Spleen (tissue), 11 donors: Measurements from ENCODE around the gene RAB11FIP5. TPM values are rescaled to one million over a fixed set of nuclear protein-coding genes. Genes with fewer than 3 reads are reported as not detected.

Experiments used
- DNase-seq: peaks from one replicate; pipeline ENCODE4 v3.0.0-alpha.2; 2020
- H3K27ac ChIP-seq, 8 donors: fragments of 200-600 bp; sonication (generic) in 7 of 8; 1 replicate in 4 of 8; 2 replicates in 4 of 8; pipeline versions ENCODE4 v1.5.0 to v1.8.0; 2016 to 2021; ENCODE audit warnings: inconsistent platforms in 4 of 8, mild to moderate bottlenecking in 4 of 8, moderate library complexity in 1 of 8
- H3K27me3 ChIP-seq, 7 donors: fragments of 200-600 bp; sonication (generic) in 6 of 7; replicated peaks in 1 of 7; 1 replicate in 4 of 7; 2 replicates in 3 of 7; pipeline versions ENCODE4 v1.5.0 to v1.8.0; 2016 to 2021; ENCODE audit warnings: inconsistent platforms in 3 of 7, mild to moderate bottlenecking in 1 of 7
- H3K36me3 ChIP-seq, 6 donors: fragments of 200-600 bp; sonication (generic) in 5 of 6; 1 replicate in 4 of 6; 2 replicates in 2 of 6; pipeline versions ENCODE4 v1.5.0 to v1.8.0; 2016 to 2021; ENCODE audit warnings: inconsistent platforms in 2 of 6
- H3K4me1 ChIP-seq, 6 donors: fragments of 200-600 bp; sonication (generic) in 5 of 6; 1 replicate in 3 of 6; 2 replicates in 3 of 6; pipeline versions ENCODE4 v1.5.0 to v1.8.0; 2016 to 2021; ENCODE audit warnings: inconsistent platforms in 3 of 6
- H3K4me3 ChIP-seq, 8 donors: fragments of 200-600 bp; sonication (generic) in 7 of 8; 1 replicate in 4 of 8; 2 replicates in 4 of 8; pipeline versions ENCODE4 v1.5.0 to v1.8.0; 2016 to 2021; ENCODE audit warnings: inconsistent platforms in 4 of 8, mild to moderate bottlenecking in 4 of 8, moderate library complexity in 2 of 8
- H3K9me3 ChIP-seq, 8 donors: fragments of 200-600 bp; sonication (generic) in 7 of 8; 1 replicate in 4 of 8; 2 replicates in 4 of 8; pipeline versions ENCODE4 v1.5.0 to v1.8.0; 2016 to 2021; ENCODE audit warnings: inconsistent platforms in 4 of 8
- POLR2A ChIP-seq, 3 donors: fragments of 450-650 bp; IDR thresholded peaks; one replicate each; pipeline ENCODE4 v1.5.1; 2017; ENCODE audit warnings: antibody characterized with exemption in 3 of 3, mild to moderate bottlenecking in 1 of 3
- POLR2AphosphoS5 ChIP-seq, 3 donors: sonication (generic); formaldehyde crosslinking; IDR thresholded peaks; one replicate each; pipeline ENCODE4 v1.5.1; 2017; ENCODE audit warnings: antibody characterized with exemption in 3 of 3
- WGBS, 5 donors: extraction: QIAGEN DNeasy Blood & Tissue Kit in 3 of 5; methylation state at CpG; one replicate each; pipeline versions ENCODE4 v1.1.5 to v1.1.7; 2013 to 2018; 5-methylcytosine and 5-hydroxymethylcytosine counted together
- intact Hi-C: fragments of 100-400 bp; cut with DNase I; formaldehyde crosslinking; loops from one replicate; pipeline ENCODE4 v1.15.0; 2023; ENCODE audit warnings: low total_unique reads
- polyA plus RNA-seq, 3 donors: library from polyadenylated mRNA; stranded (reverse); fragments of 200-250 nt; gene quantifications; one replicate each; pipeline ENCODE4 v1.2.1, GENCODE V29; 2013
- total RNA-seq, 7 donors: library from RNA; depleted of rRNA in 3 of 7; stranded (reverse); fragments of >200 nt in 3 of 7; fragmentation: NEBNext Ultra II Directional in 4 of 7; extraction: Animal tissue kit (Norgen Biotek cat#: 25700) in 4 of 7; gene quantifications; one replicate each; pipeline versions ENCODE4 v1.1.0 to v1.2.1, GENCODE V29; 2016 to 2021
- TF ChIP-seq, protein P1 (sequence below), 11 experiments: fragments of 200-600 bp in 7 of 11; fragments of 450-650 bp in 4 of 11; sonication (generic) in 4 of 11; IDR thresholded peaks in 8 of 11; conservative IDR thresholded peaks in 3 of 11; 1 replicate in 7 of 11; 2 replicates in 4 of 11; pipeline versions ENCODE4 v1.4.0 to v1.8.0; 2016 to 2021; ENCODE audit warnings: antibody characterized with exemption in 11 of 11, inconsistent platforms in 4 of 11, mild to moderate bottlenecking in 1 of 11
- donor health status: healthy with polysubstance abuse.
- donor health status: DM: no; HTN: no; CAD: no; lungs with moderate emphysema.
- donor health status: DM: no; HTN: no; CAD: no.
- donor health status: Bipolar disorder and iron deficiency.
- donor health status: healthy.
- donor health status: DM: no; HTN: no; CAD: no.
- donor health status: DM: yes; HTN: yes; CAD: no.

RAB11FIP5 gene
- total and polyA plus RNA-seq, 10 donors = 9.5 to 127 (median 71.5) TPM

GRCh38 chr2:73027340-73027739, 85.4 kb downstream of the RAB11FIP5 start:
- intact Hi-C loops = no loop called here
- Histone ChIP-seq H3K4me1 (peaks cover 0 to 12% (median 0%) of the 10 kb centered on the region in 6 donors), H3K4me3 (no peak overlapping the region), H3K27me3 (no peaks in the 10 kb centered on the region), H3K9me3 (no peaks in the 10 kb centered on the region), H3K36me3 (peaks cover 0 to 45% (median 0%) of the 10 kb centered on the region in 6 donors), H3K27ac (no peak overlapping the region)
- WGBS, 5 donors = 47 to 100% (median 88%) methylated on average over 1 of the region's 1 CpG
- no peak for DNase-seq
- TF ChIP-seq, protein P1, sequence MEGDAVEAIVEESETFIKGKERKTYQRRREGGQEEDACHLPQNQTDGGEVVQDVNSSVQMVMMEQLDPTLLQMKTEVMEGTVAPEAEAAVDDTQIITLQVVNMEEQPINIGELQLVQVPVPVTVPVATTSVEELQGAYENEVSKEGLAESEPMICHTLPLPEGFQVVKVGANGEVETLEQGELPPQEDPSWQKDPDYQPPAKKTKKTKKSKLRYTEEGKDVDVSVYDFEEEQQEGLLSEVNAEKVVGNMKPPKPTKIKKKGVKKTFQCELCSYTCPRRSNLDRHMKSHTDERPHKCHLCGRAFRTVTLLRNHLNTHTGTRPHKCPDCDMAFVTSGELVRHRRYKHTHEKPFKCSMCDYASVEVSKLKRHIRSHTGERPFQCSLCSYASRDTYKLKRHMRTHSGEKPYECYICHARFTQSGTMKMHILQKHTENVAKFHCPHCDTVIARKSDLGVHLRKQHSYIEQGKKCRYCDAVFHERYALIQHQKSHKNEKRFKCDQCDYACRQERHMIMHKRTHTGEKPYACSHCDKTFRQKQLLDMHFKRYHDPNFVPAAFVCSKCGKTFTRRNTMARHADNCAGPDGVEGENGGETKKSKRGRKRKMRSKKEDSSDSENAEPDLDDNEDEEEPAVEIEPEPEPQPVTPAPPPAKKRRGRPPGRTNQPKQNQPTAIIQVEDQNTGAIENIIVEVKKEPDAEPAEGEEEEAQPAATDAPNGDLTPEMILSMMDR (IDR thresholded peaks at IDR 0.05 in 8 of 11, conservative IDR thresholded peaks at IDR 0.05 in 3 of 11) = no peak
- TF ChIP-seq POLR2AphosphoS5 (IDR thresholded peaks at IDR 0.05) (no peak), POLR2A (IDR thresholded peaks at IDR 0.05) (no peak)

GRCh38 chr2:73023497-73023896, 89.3 kb downstream of the RAB11FIP5 start:
- no peak for DNase-seq
- no peak overlapping the region for H3K27ac ChIP-seq
- no peak overlapping the region for H3K4me3 ChIP-seq
- H3K27me3 ChIP-seq = no peaks in the 10 kb centered on the region
- no peaks in the 10 kb centered on the region for H3K9me3 ChIP-seq
- H3K4me1 ChIP-seq = no peaks in the 10 kb centered on the region
- intact Hi-C loops = no loop called here
- TF ChIP-seq, protein P1 (IDR thresholded peaks at IDR 0.05 in 8 of 11, conservative IDR thresholded peaks at IDR 0.05 in 3 of 11) = no peak
- TF ChIP-seq POLR2AphosphoS5 (IDR thresholded peaks at IDR 0.05) = no peak
- peaks cover 0 to 66% (median 5%) of the 10 kb centered on the region in 6 donors for H3K36me3 ChIP-seq
- WGBS, 5 donors = 81 to 94% (median 82%) methylated on average over 1 of the region's 1 CpG

Other genes with a start within 250 kb of the RAB11FIP5 start
- 10 to 100 TPM in 3 of 7 donors, 1 to 10 TPM in 4; 8.4 to 22.6 (median 9.6) TPM for gene SPR, start 225.5 kb downstream of the RAB11FIP5 start, total RNA-seq
- gene SPR, start 225.5 kb downstream of the RAB11FIP5 start, polyA plus RNA-seq = 10 to 100 TPM in 2 of 3 donors, 1 to 10 TPM in 1; 3.9 to 12.1 (median 10.0) TPM
- not detected for gene EMX1, start 195.4 kb downstream of the RAB11FIP5 start, total RNA-seq
- not detected for gene EMX1, start 195.4 kb downstream of the RAB11FIP5 start, polyA plus RNA-seq
- 10 to 100 TPM; 18.8 to 41.4 (median 29.0) TPM for gene SFXN5, start 41.2 kb downstream of the RAB11FIP5 start, total RNA-seq
- 1 to 10 TPM; 2.6 to 9.0 (median 5.4) TPM for gene SFXN5, start 41.2 kb downstream of the RAB11FIP5 start, polyA plus RNA-seq
- not detected for gene NOTO, start 89.6 kb upstream of the RAB11FIP5 start, total RNA-seq
- not detected for gene NOTO, start 89.6 kb upstream of the RAB11FIP5 start, polyA plus RNA-seq
- gene SMYD5, start 101.3 kb upstream of the RAB11FIP5 start, total RNA-seq = 10 to 100 TPM; 12.3 to 27.1 (median 17.8) TPM
- 10 to 100 TPM; 14.6 to 22.7 (median 17.8) TPM for gene SMYD5, start 101.3 kb upstream of the RAB11FIP5 start, polyA plus RNA-seq
- 10 to 100 TPM; 12.8 to 27.1 (median 22.8) TPM for gene PRADC1, start 120.3 kb upstream of the RAB11FIP5 start, total RNA-seq
- 10 to 100 TPM; 10.4 to 29.5 (median 21.0) TPM for gene PRADC1, start 120.3 kb upstream of the RAB11FIP5 start, polyA plus RNA-seq
- gene CCT7, start 121.4 kb upstream of the RAB11FIP5 start, total RNA-seq = 100 to 1,000 TPM; 122 to 184 (median 148) TPM
- 100 to 1,000 TPM; 112 to 165 (median 152) TPM for gene CCT7, start 121.4 kb upstream of the RAB11FIP5 start, polyA plus RNA-seq
- gene FBXO41, start 171.5 kb upstream of the RAB11FIP5 start, total RNA-seq = 10 to 100 TPM; 10.0 to 15.9 (median 13.3) TPM
- 10 to 100 TPM in 1 of 3 donors, 1 to 10 TPM in 2; 4.8 to 11.3 (median 8.0) TPM for gene FBXO41, start 171.5 kb upstream of the RAB11FIP5 start, polyA plus RNA-seq
- not detected for gene EGR4, start 180.6 kb upstream of the RAB11FIP5 start, total RNA-seq
- under 1 TPM in 2 of 3 donors, not detected in 1; 0.02 to 0.03 TPM for gene EGR4, start 180.6 kb upstream of the RAB11FIP5 start, polyA plus RNA-seq